MG63 (cell line): Measurements from ENCODE around the gene SFTPD. TPM values are rescaled to one million over a fixed set of nuclear protein-coding genes. Genes with fewer than 3 reads are reported as not detected.
"Not testable (repeated sequence)": the region's sequence is repeated elsewhere in the genome, so short reads cannot be mapped to it uniquely, and the experiment has no call there.

Experiments
- DNase-seq: peaks from one replicate; pipeline ENCODE4 v3.0.0-alpha.2; 2020
- H3K27me3 ChIP-seq: fragments of 250-450 bp; sonication (Bioruptor Pico); 2 replicates; pipeline ENCODE4 v1.5.1; 2020; ENCODE audit warnings: mild to moderate bottlenecking, moderate library complexity
- H3K36me3 ChIP-seq: fragments of 250-450 bp; sonication (Bioruptor Pico); 2 replicates; pipeline ENCODE4 v1.5.1; 2020; ENCODE audit warnings: mild to moderate bottlenecking, moderate library complexity
- H3K4me3 ChIP-seq: fragments of 250-450 bp; sonication (Bioruptor Pico); 2 replicates; pipeline ENCODE4 v1.5.1; 2020; ENCODE audit warnings: mild to moderate bottlenecking, moderate library complexity
- H3K9me3 ChIP-seq: fragments of 250-450 bp; sonication (Bioruptor Pico); 2 replicates; pipeline ENCODE4 v1.5.1; 2020; ENCODE audit warnings: mild to moderate bottlenecking, moderate library complexity
- total RNA-seq: library from RNA; depleted of rRNA; stranded (reverse); fragments of >200 nt; shearing (Covaris generic); gene quantifications from 2 replicates; pipeline ENCODE4 v1.2.3, GENCODE V29; 2014; ENCODE audit warnings: low replicate concordance; rRNA removed

SFTPD gene
- total RNA-seq: not detected in 2 replicates

GRCh38 chr10:79948976-79949722 is at the start of gene SFTPD:
SFTPD (minus strand) TSS chr10:79949105; CDS start chr10:79946659, 2,446 bp downstream.
- no peak for DNase-seq
- H3K9me3 ChIP-seq: peaks cover 2% of the 10 kb centered on the region; the same call in 1 of the 2 replicates
- H3K36me3 ChIP-seq: no peaks in the 10 kb centered on the region
- H3K4me3 ChIP-seq: no peak within 1 kb of the TSS
- H3K27me3 ChIP-seq: peaks cover 2% of the 10 kb centered on the region; the same call in 1 of the 2 replicates

- peak; percentile 2 for DNase-seq
- H3K4me3 ChIP-seq: no peak overlapping the region
- H3K36me3 ChIP-seq: no peaks in the 10 kb centered on the region
- no peaks in the 10 kb centered on the region for H3K27me3 ChIP-seq
- H3K9me3 ChIP-seq: no peaks in the 10 kb centered on the region
Observed at GRCh38 chr10:79995979-79996634, 47.2 kb upstream of the SFTPD start.

- H3K9me3 ChIP-seq: 0 out of 2 replicates have a peak, but pooled peaks cover 2% of the 10 kb centered on the region
- no peak overlapping the region for H3K4me3 ChIP-seq
- no peaks in the 10 kb centered on the region for H3K27me3 ChIP-seq
- no peak for DNase-seq
- H3K36me3 ChIP-seq: no peaks in the 10 kb centered on the region
Observed at GRCh38 chr10:79994556-79994955, 45.7 kb upstream of the SFTPD start.

- H3K9me3 ChIP-seq, H3K4me3 ChIP-seq, DNase-seq, H3K36me3 ChIP-seq, H3K27me3 ChIP-seq: not testable (repeated sequence)
Observed at GRCh38 chr10:79988199-79988598, 39.3 kb upstream of the SFTPD start.

GRCh38 chr10:79986661-79987060 is 37.8 kb upstream of the SFTPD start:
- H3K27me3 ChIP-seq, H3K36me3 ChIP-seq, DNase-seq, H3K4me3 ChIP-seq, H3K9me3 ChIP-seq: not testable (repeated sequence)

- H3K36me3 ChIP-seq: no peaks in the 10 kb centered on the region
- 0 out of 2 replicates have a peak, but pooled peaks cover 3% of the 10 kb centered on the region for H3K27me3 ChIP-seq
- no peak for DNase-seq
- peaks cover 6% of the 10 kb centered on the region; the same call in 1 of the 2 replicates for H3K9me3 ChIP-seq
- H3K4me3 ChIP-seq: no peak overlapping the region
Observed at GRCh38 chr10:79985481-79986072, 36.7 kb upstream of the SFTPD start.

GRCh38 chr10:79984851-79985250 is 35.9 kb upstream of the SFTPD start:
- no peak overlapping the region for H3K4me3 ChIP-seq
- DNase-seq: no peak
- no peaks in the 10 kb centered on the region for H3K36me3 ChIP-seq
- peaks cover 5% of the 10 kb centered on the region; the same call in 1 of the 2 replicates for H3K9me3 ChIP-seq
- H3K27me3 ChIP-seq: 0 out of 2 replicates have a peak, but pooled peaks cover 3% of the 10 kb centered on the region

- Histone ChIP-seq H3K36me3 (no peaks in the 10 kb centered on the region), H3K9me3 (peaks cover 5% of the 10 kb centered on the region; the same call in 1 of the 2 replicates), H3K27me3 (0 out of 2 replicates have a peak, but pooled peaks cover 3% of the 10 kb centered on the region), H3K4me3 (no peak overlapping the region)
- no peak for DNase-seq
Observed at GRCh38 chr10:79983286-79983909, 34.5 kb upstream of the SFTPD start.

GRCh38 chr10:79982861-79983260 is 34.0 kb upstream of the SFTPD start:
- H3K9me3 ChIP-seq: no peaks in the 10 kb centered on the region; the same call in 1 of the 2 replicates
- no peaks in the 10 kb centered on the region for H3K27me3 ChIP-seq
- no peaks in the 10 kb centered on the region for H3K36me3 ChIP-seq
- DNase-seq: no peak
- no peak overlapping the region for H3K4me3 ChIP-seq

- H3K36me3 ChIP-seq: no peaks in the 10 kb centered on the region; the same call in 1 of the 2 replicates
- no peaks in the 10 kb centered on the region for H3K27me3 ChIP-seq
- H3K4me3 ChIP-seq: peak overlapping the region; percentile 59
- no peaks in the 10 kb centered on the region for H3K9me3 ChIP-seq
- no peak for DNase-seq
Observed at GRCh38 chr10:79982362-79982800, 33.5 kb upstream of the SFTPD start.

GRCh38 chr10:79981450-79982361 is 32.8 kb upstream of the SFTPD start:
- H3K9me3 ChIP-seq: no peaks in the 10 kb centered on the region
- peak overlapping the region; percentile 59 for H3K4me3 ChIP-seq
- H3K36me3 ChIP-seq: no peaks in the 10 kb centered on the region; the same call in 1 of the 2 replicates
- peak; percentile 78 for DNase-seq
- H3K27me3 ChIP-seq: no peaks in the 10 kb centered on the region

- H3K4me3 ChIP-seq: no peak overlapping the region
- H3K27me3 ChIP-seq: no peaks in the 10 kb centered on the region
Observed at GRCh38 chr10:79980711-79981110, 31.8 kb upstream of the SFTPD start.

GRCh38 chr10:79979976-79980687 is 31.2 kb upstream of the SFTPD start:
- H3K36me3 ChIP-seq: no peaks in the 10 kb centered on the region; the same call in 1 of the 2 replicates
- no peaks in the 10 kb centered on the region for H3K9me3 ChIP-seq
- H3K27me3 ChIP-seq: no peaks in the 10 kb centered on the region
- DNase-seq: no peak
- H3K4me3 ChIP-seq: no peak overlapping the region

More at GRCh38 chr10:79980711-79981110, 31.8 kb upstream of the SFTPD start:
- DNase-seq: no peak
- no peaks in the 10 kb centered on the region for H3K9me3 ChIP-seq
- H3K36me3 ChIP-seq: no peaks in the 10 kb centered on the region; the same call in 1 of the 2 replicates

GRCh38 chr10:79979310-79979975 is 30.5 kb upstream of the SFTPD start:
- Histone ChIP-seq H3K27me3 (no peaks in the 10 kb centered on the region), H3K4me3 (no peak overlapping the region), H3K36me3 (no peaks in the 10 kb centered on the region; the same call in 1 of the 2 replicates), H3K9me3 (no peaks in the 10 kb centered on the region)
- DNase-seq: no peak
